BE2C (cell line): ENCODE results near the gene RFNG.
A peak's percentile ranks its signal among the peaks of the same experiment; 100 is the strongest.

ENCODE experiments used
- DNase-seq: peaks from one replicate; pipeline ENCODE4 v3.0.0-alpha.2; 2020
- H3K27me3 ChIP-seq: fragments of 250-450 bp; sonication (Bioruptor Pico); 2 replicates; pipeline ENCODE4 v1.5.1; 2020; ENCODE audit warnings: mild to moderate bottlenecking
- H3K36me3 ChIP-seq: fragments of 250-450 bp; sonication (Bioruptor Pico); 2 replicates; pipeline ENCODE4 v1.5.1; 2020; ENCODE audit warnings: mild to moderate bottlenecking
- H3K4me1 ChIP-seq: fragments of 250-450 bp; sonication (Bioruptor Pico); 2 replicates; pipeline ENCODE4 v1.5.1; 2020
- H3K4me3 ChIP-seq: 2 replicates; pipeline ENCODE4 v1.5.1; 2011; ENCODE audit warnings: low read depth, low read length
- H3K9me3 ChIP-seq: fragments of 250-450 bp; sonication (Bioruptor Pico); 2 replicates; pipeline ENCODE4 v1.5.1; 2020
- CTCF ChIP-seq: IDR thresholded peaks from 2 replicates; pipeline ENCODE4 v1.5.1; 2012; ENCODE audit warnings: mild to moderate bottlenecking, low read depth, low read length

Gene RFNG

GRCh38 chr17:82098169-82098938 lies 46.7 kb upstream of the RFNG start, which contains the start of gene FASN:
FASN (minus strand) TSS chr17:82098236; CDS start chr17:82096445, 1,791 bp downstream.
- Histone ChIP-seq H3K36me3 (peaks cover 50% of the 10 kb centered on the region), H3K27me3 (no peaks in the 10 kb centered on the region), H3K4me3 (peak within 1 kb of the TSS; percentile 89), H3K4me1 (peaks cover 21% of the 10 kb centered on the region), H3K9me3 (peaks cover 4% of the 10 kb centered on the region; the same call in 1 of the 2 replicates)
- TF ChIP-seq CTCF = peak; percentile 29; the same call in 1 of the 2 replicates
- DNase-seq = peak; percentile 97

- peaks cover 55% of the 10 kb centered on the region for H3K36me3 ChIP-seq
- peaks cover 4% of the 10 kb centered on the region; the same call in 1 of the 2 replicates for H3K9me3 ChIP-seq
- peak overlapping the region; percentile 89 for H3K4me3 ChIP-seq
- no peaks in the 10 kb centered on the region for H3K27me3 ChIP-seq
- TF ChIP-seq CTCF = no peak
- peaks cover 21% of the 10 kb centered on the region for H3K4me1 ChIP-seq
- no peak for DNase-seq
Measured at GRCh38 chr17:82097919-82098168, 46.2 kb upstream of the RFNG start.

GRCh38 chr17:82097184-82097918 lies 45.7 kb upstream of the RFNG start:
- peaks cover 60% of the 10 kb centered on the region for H3K36me3 ChIP-seq
- H3K4me3 ChIP-seq = peak overlapping the region; percentile 89
- DNase-seq = peak; percentile 71
- peaks cover 4% of the 10 kb centered on the region; the same call in 1 of the 2 replicates for H3K9me3 ChIP-seq
- TF ChIP-seq CTCF = no peak
- peaks cover 21% of the 10 kb centered on the region for H3K4me1 ChIP-seq
- H3K27me3 ChIP-seq = no peaks in the 10 kb centered on the region

GRCh38 chr17:82096709-82097183 lies 45.1 kb upstream of the RFNG start:
- Histone ChIP-seq H3K9me3 (peaks cover 4% of the 10 kb centered on the region; the same call in 1 of the 2 replicates), H3K4me1 (peaks cover 21% of the 10 kb centered on the region), H3K36me3 (peaks cover 66% of the 10 kb centered on the region), H3K27me3 (no peaks in the 10 kb centered on the region), H3K4me3 (peak overlapping the region; percentile 89)
- DNase-seq = no peak
- TF ChIP-seq CTCF = no peak

GRCh38 chr17:82095777-82096708 lies 44.4 kb upstream of the RFNG start:
- H3K36me3 ChIP-seq = peaks cover 73% of the 10 kb centered on the region
- peaks cover 15% of the 10 kb centered on the region for H3K4me1 ChIP-seq
- TF ChIP-seq CTCF = no peak
- peaks cover 4% of the 10 kb centered on the region; the same call in 1 of the 2 replicates for H3K9me3 ChIP-seq
- peak overlapping the region; percentile 89 for H3K4me3 ChIP-seq
- DNase-seq = peak; percentile 15
- no peaks in the 10 kb centered on the region for H3K27me3 ChIP-seq
